Panc1 (cell line): ENCODE data around the gene CT45A10. TPM values are rescaled to one million over a fixed set of nuclear protein-coding genes. Genes with fewer than 3 reads are reported as not detected.

Experiments used
- total RNA-seq: library from RNA; stranded (reverse); gene quantifications from one replicate; pipeline ENCODE4 v1.2.1, GENCODE V29; 2021; ENCODE audit not compliant: unreplicated experiment

Gene CT45A10
- total RNA-seq, 1 experiment from 2014 or later = not detected

Other genes starting within 250 kb of the CT45A10 start
- not detected for gene CT45A1, start 179.8 kb downstream of the CT45A10 start, total RNA-seq
- gene CT45A3, start 125.3 kb downstream of the CT45A10 start, total RNA-seq = not detected
- not detected for gene CT45A5, start 107.9 kb downstream of the CT45A10 start, total RNA-seq
- gene CT45A6, start 90.7 kb downstream of the CT45A10 start, total RNA-seq = not detected
- gene CT45A2, start 73.4 kb downstream of the CT45A10 start, total RNA-seq = not detected
- gene CT45A7, start 56.2 kb downstream of the CT45A10 start, total RNA-seq = not detected
- not detected for gene CT45A8, start 38.9 kb downstream of the CT45A10 start, total RNA-seq
- not detected for gene CT45A9, start 21.6 kb downstream of the CT45A10 start, total RNA-seq
- gene SAGE1, start 272 bp upstream of the CT45A10 start, total RNA-seq = not detected
- gene MMGT1, start 80.5 kb upstream of the CT45A10 start, total RNA-seq = 31.4 TPM
- 22.0 TPM for gene SLC9A6, start 92.0 kb upstream of the CT45A10 start, total RNA-seq